C4-2B (cell line): ENCODE data around the gene LRP3.

ENCODE experiments used
- CTCF ChIP-seq: fragments of 450-650 bp; conservative IDR thresholded peaks from 2 replicates; pipeline ENCODE4 v1.5.1; 2017; ENCODE audit warnings: mild to moderate bottlenecking
- ZFX ChIP-seq: fragments of 450-650 bp; IDR thresholded peaks from 2 replicates; pipeline ENCODE4 v1.6.1; 2017

- TF ChIP-seq CTCF (no peak), ZFX (no peak)
These were observed 18.5 kb downstream of the LRP3 start for GRCh38 chr19:33212436-33213172.
